HG02870 (cell line): ENCODE results near the gene PXK.
"Not testable (repeated sequence)": the region's sequence is repeated elsewhere in the genome, so short reads cannot be mapped to it uniquely, and the experiment has no call there.

Experiments
- ATAC-seq: cut with Tn5 transposase; IDR thresholded peaks from one replicate; pipeline ENCODE4 v1.9.1; 2021; ENCODE audit warnings: mild to moderate bottlenecking, moderate library complexity; ENCODE audit not compliant: unreplicated experiment

Gene PXK

DNA sequence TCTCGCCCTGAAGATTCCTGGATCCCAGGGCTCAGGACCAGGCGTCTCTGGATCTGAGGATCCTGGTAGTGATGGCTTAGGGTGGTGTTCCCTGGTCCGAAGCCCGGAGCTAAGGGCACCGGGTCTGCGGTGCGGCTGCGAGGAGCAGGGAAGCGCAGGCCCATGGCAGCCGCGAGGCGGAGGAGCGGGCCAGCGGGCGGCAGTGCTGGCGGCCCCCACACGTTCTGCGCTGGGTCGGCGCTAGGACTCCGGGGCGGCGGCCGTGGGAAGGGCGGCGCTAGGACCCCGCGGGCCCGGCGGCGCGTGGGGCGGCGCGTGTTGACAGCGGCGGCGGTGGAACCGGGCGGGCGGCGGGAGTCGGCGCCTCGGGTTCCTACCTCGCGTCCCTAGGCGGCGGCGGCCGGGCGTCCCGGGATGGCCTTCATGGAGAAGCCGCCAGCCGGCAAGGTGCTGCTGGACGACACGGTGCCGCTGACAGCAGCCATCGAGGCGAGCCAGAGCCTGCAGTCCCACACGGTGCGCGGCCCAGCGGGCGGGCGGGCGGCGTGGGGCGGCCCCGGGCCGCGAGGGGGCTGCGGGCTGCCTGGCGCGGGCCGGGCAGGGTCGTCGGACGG is at the start of gene PXK:
PXK (plus strand) TSS at position 318 of the 614 bp plus-strand sequence; CDS start at position 415, 97 bp downstream.
- ATAC-seq: peak; percentile 80

DNA sequence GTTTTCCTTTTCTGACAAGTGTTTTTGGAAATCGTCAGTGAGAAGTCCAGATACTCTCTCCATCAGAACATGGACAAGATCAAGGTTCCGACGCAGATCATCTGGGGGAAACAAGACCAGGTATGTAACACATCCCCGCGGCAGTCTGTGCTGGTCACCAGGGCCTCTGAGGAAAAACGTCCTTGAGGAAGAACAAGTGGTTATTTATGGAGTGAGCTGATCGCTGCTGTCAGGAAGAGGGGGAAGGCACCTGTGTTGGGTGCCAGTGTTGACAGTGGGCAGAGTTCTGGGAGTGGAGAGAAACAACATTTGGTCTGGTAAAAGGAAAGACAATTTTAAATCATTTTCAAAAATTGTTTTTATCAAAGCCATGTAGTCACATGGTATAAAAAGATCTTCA is 47.4 kb upstream of the PXK start:
- no peak for ATAC-seq

DNA sequence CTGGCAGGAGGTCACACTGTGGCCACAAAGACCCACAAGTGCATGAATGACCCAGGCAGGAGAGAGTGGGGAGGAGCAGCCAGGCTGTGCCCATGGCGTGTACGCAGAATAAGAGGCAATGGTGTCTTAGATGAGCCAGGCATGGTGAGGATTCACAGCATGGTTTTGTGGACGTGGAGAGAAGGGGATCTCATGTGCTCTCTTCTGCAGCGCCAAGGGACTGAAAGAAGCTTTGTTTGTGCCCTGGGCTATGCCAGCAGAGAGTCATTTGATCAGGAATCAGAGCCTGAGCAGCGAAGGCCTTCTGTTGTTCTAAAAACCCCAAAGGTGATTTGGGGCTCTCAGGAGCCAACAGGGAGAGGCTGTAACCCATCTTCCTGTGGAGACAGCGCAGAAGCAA is 45.3 kb upstream of the PXK start:
- ATAC-seq: no peak

DNA sequence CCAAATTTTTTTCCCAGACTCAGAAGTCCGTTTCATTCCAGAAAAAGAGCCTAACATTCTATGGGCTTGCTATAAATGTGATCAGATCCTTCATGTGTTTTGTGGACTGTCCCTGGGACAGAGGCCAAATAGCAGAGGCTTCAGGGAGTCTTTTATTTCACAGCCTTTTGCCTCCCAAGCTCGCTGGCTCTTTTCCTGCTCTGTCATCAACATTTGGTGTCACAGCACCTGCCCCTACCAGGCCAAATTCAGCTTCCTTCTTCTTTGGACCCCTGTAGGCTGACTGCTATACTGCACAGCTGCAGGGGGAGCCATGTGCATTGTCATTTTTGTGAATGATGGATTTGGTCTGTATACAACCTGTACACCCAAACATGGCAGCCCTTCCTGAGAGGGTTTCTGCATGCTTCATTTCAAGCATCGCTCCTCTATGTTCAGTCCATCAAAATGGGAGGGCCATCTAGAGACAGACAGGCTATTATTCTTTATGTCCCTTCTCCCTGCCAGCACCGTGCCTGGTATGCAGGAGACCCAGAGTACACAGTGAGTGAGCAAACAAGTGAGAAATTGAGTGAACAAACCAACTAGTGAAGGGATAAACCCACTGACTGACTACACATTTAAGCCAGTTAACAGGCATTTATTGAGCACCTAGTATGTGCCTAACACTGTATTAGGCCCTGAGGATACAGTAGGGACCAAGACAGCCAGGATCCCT is 44.5 kb upstream of the PXK start:
- ATAC-seq: no peak

DNA sequence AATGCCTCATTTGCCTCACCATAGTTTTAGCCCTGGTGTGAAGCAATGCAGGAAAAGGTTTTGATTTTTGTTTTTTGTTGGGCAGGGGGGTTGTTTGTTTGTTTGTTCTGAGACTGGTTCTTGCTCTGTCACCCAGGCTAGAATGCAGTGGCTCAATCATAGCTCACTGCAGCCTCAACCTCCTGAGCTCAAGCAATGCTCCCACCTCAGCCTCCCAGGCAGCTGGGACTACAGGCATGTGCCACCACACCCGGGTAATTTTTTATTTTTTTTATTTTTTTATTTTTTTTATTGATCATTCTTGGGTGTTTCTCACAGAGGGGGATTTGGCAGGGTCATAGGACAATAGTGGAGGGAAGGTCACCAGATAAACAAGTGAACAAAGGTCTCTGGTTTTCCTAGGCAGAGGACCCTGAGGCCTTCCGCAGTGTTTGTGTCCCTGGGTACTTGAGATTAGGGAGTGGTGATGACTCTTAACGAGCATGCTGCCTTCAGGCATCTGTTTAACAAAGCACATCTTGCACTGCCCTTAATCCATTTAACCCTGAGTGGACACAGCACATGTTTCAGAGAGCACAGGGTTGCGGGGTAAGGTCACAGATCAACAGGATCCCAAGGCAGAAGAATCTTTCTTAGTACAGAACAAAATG is 43.6 kb upstream of the PXK start:
- not testable (repeated sequence) for ATAC-seq

DNA sequence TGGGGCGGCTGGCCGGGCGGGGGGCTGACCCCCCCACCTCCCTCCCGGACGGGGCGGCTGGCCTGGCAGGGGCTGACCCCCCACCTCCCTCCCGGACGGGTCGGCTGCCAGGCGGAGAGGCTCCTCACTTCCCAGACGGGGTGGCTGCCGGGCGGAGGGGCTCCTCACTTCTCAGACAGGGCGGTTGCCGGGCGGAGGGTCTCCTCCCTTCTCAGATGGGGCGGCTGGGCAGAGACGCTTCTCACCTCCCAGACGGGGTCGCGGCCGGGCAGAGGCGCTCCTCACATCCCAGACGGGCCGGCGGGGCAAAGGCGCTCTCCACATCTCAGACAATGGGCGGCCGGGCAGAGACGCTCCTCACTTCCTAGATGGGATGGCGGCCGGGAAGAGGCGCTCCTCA is 42.2 kb upstream of the PXK start:
- ATAC-seq: not testable (repeated sequence)

DNA sequence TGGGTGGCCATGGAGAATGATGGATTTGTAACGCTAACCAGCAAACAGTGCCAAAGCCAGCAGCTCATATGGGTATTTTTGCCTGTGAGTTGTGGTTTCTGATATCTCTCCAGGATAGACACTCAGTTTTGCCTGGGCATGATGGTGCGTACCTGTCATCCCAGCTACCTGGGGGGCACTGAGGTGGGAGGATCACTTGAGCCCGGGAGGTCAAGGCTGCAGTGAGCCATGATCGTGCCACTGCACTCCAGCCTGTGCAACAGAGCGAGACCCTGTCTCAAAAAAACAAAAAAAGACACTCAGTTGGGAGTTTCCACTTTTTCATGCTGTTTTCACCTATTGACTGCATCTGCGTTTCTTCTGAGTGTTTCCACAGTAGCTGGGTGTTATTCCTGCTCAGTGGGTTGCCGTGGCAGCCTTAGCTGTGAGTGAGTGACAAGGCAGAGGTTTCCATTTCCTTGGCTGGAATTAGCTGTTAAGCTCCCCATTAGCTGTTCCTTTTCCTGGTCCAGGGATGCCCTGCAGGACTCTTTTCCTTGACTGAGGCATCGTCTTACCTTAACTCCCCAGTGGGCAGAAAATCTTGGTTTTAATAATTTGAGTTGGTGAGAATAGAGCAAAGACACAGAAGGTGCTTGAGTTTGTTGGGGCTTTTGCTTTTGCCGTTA is 40.9 kb upstream of the PXK start:
- ATAC-seq: no peak

DNA sequence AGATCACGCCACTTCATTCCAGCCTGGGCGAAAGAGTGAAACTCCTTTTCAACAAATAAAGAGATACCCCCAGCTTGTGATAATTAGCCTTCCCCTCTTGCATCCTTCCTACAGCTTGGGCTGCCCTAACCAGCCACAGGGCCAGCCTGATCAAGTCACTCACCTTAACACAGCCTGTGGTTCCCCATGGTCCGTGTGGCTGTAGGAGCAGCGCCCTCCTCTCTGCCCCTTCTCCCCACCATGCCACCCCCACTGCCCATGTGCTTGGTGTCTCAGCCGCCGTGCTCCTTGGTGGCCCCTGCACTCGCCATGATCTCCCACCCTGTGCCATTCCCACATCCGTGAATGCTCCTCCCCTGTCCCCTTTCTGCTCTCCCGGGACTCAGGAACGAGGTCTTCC is 39.8 kb upstream of the PXK start:
- no peak for ATAC-seq

DNA sequence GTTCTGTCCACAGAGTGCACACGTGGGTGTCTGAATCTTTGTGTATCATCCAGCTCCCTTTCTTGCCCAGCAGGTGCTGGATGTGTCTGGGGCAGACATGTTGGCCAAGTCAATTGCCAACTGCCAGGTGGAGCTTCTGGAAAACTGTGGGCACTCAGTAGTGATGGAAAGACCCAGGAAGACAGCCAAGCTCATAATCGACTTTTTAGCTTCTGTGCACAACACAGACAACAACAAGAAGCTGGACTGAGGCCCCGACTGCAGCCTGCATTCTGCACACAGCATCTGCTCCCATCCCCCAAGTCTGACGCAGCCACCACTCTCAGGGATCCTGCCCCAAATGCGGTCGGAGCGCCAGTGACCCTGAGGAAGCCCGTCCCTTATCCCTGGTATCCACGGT is 39.2 kb upstream of the PXK start:
- ATAC-seq: no peak

DNA sequence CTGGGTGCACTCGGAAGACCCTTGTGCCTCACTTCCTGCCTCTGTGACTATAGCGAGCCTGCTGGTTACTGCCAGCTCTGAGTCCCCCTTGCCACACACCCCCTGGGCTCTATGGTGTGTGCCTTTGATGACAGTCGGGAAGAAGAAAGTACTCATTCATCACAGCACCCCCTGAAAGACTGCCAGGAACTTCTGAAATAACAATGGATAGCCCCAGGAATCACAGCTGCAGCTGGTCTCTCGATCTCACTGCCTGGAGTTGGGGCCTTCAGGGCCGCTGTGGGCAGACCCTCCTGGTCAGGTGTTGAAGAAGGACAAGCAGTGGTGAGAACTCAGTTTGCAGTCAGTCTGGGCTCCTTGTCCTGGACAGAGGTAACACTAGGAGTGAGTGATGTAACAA is 36.4 kb upstream of the PXK start:
- no peak for ATAC-seq

DNA sequence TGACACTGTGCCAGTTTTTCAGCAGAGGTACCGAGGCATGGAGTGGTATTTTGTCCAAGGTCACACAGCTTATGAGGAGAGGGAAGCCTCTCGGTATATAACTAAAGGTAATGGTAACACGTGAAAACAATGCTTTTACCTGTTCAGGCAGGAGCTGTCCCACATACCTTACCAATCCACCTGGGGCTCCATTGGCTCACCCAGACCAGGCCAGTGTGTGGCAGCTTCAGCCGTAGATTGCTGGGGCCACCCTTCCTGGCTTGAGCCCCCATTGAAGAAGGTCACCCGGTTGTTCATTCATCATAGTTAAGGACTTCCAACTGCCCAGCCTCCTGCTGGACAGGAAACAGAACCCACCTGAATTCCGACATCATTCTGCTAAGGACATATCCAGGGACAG is 35.8 kb upstream of the PXK start:
- ATAC-seq: no peak

DNA sequence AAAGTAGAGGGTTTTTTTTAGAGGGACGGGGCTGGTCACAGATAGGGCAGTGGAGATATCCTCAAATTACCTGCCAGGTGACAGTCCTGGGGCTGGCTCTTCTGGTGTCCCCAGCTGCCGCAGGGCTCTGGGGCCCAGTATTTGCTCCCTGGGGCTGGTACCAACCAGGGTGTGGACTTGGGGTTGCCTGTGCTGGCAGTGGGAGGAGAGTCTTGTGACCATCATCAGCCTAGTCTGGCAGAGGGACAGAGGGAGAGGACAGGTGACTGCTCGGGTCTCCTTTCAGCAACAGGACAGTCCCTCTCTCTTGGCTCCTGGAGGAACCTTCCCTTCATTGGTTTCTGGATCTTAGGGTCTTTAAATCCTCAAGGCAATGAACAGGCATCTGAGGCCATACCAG is 34.5 kb upstream of the PXK start:
- ATAC-seq: no peak

DNA sequence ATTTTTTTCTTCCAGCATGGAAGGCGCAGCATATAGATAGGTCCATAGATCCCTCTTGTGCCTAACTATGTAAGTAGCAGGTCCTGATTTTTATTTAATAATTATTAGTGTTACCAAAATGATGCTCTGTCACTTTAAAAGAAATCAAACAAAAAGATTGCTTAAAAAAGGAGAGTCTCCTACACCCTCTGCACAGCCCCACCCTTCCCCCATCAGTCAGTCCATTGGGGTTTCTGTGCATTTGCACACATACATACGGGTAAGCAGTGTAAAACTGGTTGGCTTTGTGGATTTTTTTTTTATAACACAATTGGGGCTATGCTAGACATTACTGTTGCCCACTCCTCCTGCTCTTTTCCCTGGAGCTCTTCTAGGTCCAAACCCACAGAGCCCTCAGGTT is 33.6 kb upstream of the PXK start:
- no peak for ATAC-seq

DNA sequence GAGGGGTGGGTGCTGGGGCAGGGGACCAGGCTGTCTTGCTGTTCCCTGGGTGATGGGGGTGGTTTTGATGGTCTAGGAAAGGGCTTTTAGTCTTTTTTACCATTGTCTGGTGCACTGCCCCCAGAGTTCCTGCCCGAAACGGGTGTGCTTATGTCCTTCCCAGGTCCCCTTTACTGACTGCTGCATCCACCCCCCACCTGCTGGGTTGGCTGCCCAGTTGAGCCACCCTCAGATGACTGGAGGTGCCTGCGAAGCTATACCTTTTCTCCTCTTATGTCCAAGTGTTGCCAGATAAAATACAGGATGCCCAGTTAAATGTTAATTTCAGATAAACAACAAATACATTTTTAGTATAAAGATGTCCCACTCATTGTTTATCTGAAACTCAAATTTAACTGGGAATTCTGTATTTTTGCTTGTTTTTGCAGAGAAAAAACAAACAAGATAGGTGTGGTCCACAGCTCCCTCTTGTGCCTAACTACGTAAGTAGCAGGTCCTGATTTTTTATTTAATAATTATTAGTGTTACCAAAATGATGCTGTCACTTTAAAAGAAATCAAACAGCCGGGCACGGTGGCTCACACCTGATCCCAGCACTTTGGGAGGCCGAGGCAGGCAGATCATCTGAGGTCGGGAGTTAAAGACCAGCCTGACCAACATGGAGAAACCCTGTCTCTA is 32.7 kb upstream of the PXK start:
- ATAC-seq: no peak

DNA sequence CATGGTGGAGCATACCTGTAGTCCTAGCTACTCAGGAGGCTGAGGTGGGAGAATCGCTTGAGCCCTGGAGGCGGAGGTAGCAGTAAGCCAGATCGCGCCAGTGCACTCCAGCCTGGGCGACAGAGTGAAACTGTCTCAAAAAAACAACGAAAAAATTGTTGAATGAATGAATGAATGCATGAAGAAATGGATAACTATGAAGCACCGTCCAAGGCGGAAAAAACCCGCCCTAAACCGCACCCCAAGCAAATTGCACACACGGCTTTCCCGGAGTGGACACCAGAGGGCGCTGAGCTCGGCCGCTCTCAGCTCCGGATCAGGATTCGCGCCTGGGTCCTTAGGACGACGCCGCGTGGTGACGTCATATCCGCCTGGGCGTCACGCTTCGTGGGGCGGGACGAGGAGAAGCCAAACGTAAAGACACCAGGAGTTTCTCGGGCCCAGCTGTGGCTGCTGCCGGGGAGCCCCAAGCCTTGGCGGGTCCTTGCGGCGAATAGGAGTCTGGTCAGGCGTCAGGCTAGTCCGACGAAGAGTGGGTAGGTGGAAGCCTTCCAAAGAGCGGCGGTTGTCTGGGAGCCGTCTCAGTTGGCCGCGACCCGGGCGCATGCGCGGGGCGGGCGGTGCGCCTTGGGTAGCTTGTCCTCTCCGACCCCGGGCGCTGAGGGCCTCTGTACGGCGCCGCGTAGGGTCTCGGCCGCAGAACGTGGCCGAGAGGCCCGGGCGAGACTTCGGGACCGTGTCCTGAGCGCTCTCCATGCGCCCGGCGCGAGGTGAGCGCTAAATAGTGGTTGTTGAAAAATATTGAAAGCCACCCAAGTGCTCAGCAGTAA is 26.6 kb upstream of the PXK start, which contains the start of the genes HTD2 and RPP14:
HTD2 (plus strand) TSS at position 639 of the 830 bp plus-strand sequence. CDS start 11,094 bp downstream, outside the sequence.
RPP14 (plus strand) TSS at position 364 of the 830 bp plus-strand sequence. CDS start 4,085 bp downstream, outside the sequence.
- peak; percentile 85 for ATAC-seq

DNA sequence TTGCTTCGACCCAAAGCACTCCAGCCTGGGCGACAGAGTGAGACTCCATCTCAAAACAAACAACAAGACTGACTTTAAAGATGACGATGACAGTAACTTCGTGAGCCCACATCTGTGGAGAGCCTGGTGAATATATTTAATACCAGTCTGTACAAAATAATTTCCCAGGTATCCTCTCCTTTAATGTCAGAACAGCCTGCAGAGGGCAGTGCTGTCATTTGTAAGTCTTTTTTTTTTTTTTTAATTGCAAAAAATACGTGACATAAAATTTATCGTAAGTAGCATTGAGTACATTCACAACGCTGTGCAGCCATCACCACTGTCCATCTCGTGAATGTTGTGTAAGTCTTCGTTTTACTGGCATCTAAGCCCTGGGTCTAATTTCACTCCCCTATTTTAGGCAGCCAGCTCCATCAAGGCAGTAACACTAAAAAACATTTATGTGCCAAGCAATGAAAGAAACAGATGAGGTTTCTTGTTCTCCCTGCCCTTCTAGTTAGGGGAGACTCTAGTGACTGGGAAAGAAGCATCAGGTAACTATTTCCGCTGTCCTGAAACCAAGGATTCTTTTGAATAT is 25.0 kb upstream of the PXK start:
- ATAC-seq: no peak

DNA sequence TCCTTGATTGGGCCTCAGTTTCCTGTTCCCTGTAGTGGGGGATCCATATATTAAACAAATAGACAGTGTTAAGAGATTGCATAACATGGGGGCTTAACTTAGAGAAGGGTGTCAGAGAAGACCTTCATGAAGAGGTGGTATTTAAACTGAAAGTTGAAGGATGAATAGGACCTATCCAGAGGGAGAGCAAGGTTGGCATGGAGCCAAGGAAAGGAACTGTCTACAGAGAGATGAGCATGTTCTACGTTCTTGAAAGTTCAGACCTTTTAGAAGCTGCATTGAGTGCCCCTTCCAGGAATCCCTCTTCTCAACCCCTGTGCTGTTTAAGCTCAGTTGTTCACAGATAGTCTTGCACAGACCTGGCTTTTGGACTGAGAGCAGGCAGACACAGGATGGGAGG is 24.0 kb upstream of the PXK start:
- ATAC-seq: no peak

DNA sequence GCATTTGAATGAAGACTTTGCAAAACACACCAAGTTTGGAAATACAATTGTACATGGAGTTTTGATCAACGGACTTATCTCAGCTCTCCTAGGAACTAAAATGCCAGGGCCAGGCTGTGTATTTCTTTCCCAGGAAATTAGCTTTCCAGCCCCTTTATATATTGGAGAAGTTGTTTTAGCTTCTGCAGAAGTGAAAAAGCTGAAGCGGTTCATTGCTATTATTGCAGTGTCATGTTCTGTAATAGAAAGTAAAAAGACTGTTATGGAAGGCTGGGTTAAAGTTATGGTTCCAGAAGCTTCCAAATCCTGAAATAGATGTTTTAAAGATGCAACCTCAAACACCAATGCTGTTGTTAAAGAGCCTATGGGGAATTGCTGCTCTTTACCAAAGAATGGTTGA is 14.9 kb upstream of the PXK start:
- ATAC-seq: no peak

DNA sequence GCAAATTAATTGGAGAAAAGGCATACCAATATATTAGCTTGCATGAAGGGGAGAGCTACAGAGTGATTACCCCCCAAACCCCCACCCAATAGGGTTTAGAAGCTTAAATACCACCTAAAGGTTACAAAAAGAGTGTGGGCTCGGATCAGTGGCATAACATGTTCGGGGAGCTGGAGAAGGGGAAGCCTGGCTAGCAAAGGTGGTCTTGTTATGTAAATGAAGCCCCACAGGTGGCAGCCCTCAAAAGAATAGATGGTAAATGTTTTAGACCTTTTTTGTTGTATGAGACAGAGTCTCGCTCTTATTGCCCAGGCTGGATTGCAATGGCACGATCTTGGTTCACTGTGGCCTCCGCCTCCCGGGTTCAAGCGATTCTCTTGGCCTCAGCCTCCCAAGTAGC is 10.9 kb upstream of the PXK start:
- no peak for ATAC-seq

DNA sequence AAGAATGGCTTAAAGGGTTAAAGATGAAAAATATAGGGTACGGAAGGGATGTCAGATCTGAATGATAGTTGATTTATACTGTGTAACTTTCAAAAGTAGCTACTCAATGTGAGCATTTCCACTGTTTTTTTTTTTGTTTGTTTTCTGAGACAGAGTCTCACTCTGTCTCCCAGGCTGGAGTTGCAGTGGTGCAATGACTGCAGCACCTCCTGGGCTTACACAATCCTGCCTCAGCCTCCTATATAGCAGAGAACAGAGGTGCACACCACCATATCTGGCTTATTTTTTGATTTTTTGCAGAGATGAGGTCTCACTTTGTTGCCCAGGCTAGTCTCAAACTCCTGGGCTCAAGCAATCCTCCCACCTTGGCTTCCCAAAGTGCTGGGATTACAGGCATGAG is 9.9 kb upstream of the PXK start:
- no peak for ATAC-seq
